ENCODE results near the gene ZNHIT3. TPM values are rescaled to one million over a fixed set of nuclear protein-coding genes. Genes with fewer than 3 reads are reported as not detected.
A peak's percentile ranks its signal among the peaks of the same experiment; 100 is the strongest.

ZNHIT3 gene
- total and polyA plus RNA-seq, 2 of the 13 experiments (the other 11 are each of a cell fraction or from before 2014, with no cell fraction given) = 66.6 to 77.4 TPM

GRCh38 chr17:36482611-36483504 is 3.6 kb upstream of the ZNHIT3 start (continued):
- TF ChIP-seq ZNF574 (CRISPR knock-in tag; IDR thresholded peaks at IDR 0.05) (peak; percentile 85), NPAS2 (CRISPR knock-in tag; IDR thresholded peaks at IDR 0.05; ENCODE audit: borderline replicate concordance) (no peak), MAF1 (CRISPR knock-in tag; IDR thresholded peaks at IDR 0.05; ENCODE audit: borderline replicate concordance) (no peak), SIX4 (CRISPR knock-in tag; IDR thresholded peaks at IDR 0.05) (peak; percentile 25; the same call in 1 of the 2 replicates), ZSCAN21 (CRISPR knock-in tag; IDR thresholded peaks at IDR 0.05; ENCODE audit: borderline replicate concordance) (peak; percentile 74; the same call in 1 of the 2 replicates), CHCHD3 (CRISPR knock-in tag; IDR thresholded peaks at IDR 0.05) (peak; percentile 98), PPARG (CRISPR knock-in tag; conservative IDR thresholded peaks at IDR 0.05) (peak; percentile 42; the same call in 1 of the 2 replicates), GMEB1 (CRISPR knock-in tag; IDR thresholded peaks at IDR 0.05; ENCODE audit: borderline replicate concordance) (peak; percentile 65; the same call in 1 of the 2 replicates), ZBTB7B (CRISPR knock-in tag; IDR thresholded peaks at IDR 0.05) (peak; percentile 78), ZFP37 (CRISPR knock-in tag; IDR thresholded peaks at IDR 0.05; ENCODE audit: borderline replicate concordance) (no peak), KDM1A (CRISPR knock-in tag; IDR thresholded peaks at IDR 0.05) (no peak), MAX (IDR thresholded peaks at IDR 0.05) (peak; percentile 100), GLI4 (CRISPR knock-in tag; IDR thresholded peaks at IDR 0.05; ENCODE audit: borderline replicate concordance) (peak; percentile 98), POGZ (CRISPR knock-in tag; IDR thresholded peaks at IDR 0.05) (peak; percentile 50; the same call in 1 of the 2 replicates), ZFX (CRISPR knock-in tag; IDR thresholded peaks at IDR 0.05; ENCODE audit: low read depth) (peak; percentile 68; the same call in 1 of the 2 replicates), ZNF749 (CRISPR knock-in tag; IDR thresholded peaks at IDR 0.05; ENCODE audit: borderline replicate concordance) (peak; percentile 78; the same call in 1 of the 2 replicates), ZNF746 (CRISPR knock-in tag; IDR thresholded peaks at IDR 0.05) (no peak), E2F2 (CRISPR knock-in tag; IDR thresholded peaks at IDR 0.05; ENCODE audit: borderline replicate concordance) (peak; percentile 80; the same call in 1 of the 2 replicates), HNRNPH1 (optimal IDR thresholded peaks at IDR 0.05; ENCODE audit: low read depth, low read length) (no peak)
